PC-3 (cell line): Measurements from ENCODE around the gene RTP3. TPM values are rescaled to one million over a fixed set of nuclear protein-coding genes. Genes with fewer than 3 reads are reported as not detected.

Experiments used
- ATAC-seq: fragments of 200-7000 bp; cut with Tn5 transposase; 2 replicates; pipeline ENCODE4 v1.9.1; 2020; ENCODE audit warnings: mild to moderate bottlenecking, moderate library complexity
- BruUV-seq: library from RNA; stranded (reverse); fragments of 400-500 nt; replicated peaks from 2 replicates; lab custom pipeline; 2021; lab: Mats Ljungman, UMichigan
- CTCF ChIA-PET: fragments of 300-600 bp; sonication (Branson Sonifier 250); formaldehyde crosslinking; loops from one replicate; lab custom pipeline; 2022; ENCODE audit warnings: antibody characterized with exemption; lab: Charles Lee
- POLR2A ChIA-PET: fragments of 300-600 bp; sonication (Branson Sonifier 250); formaldehyde crosslinking; loops from one replicate; lab custom pipeline; 2022; ENCODE audit warnings: antibody characterized with exemption; ENCODE audit not compliant: unreplicated experiment; lab: Charles Lee
- DNase-seq: peaks from one replicate; pipeline ENCODE4 v3.0.0-alpha.2; 2015
- H2AFZ ChIP-seq: fragments of 300-600 bp; sonication (generic); 2 replicates; pipeline ENCODE4 v1.6.0; 2016; ENCODE audit warnings: antibody characterized with exemption, low read length
- H3F3A ChIP-seq: fragments of 300-600 bp; sonication (generic); one replicate; pipeline ENCODE4 v1.6.0; 2017; ENCODE audit warnings: antibody characterized with exemption, low read length, control low read depth, mild to moderate bottlenecking; ENCODE audit not compliant: unreplicated experiment
- H3K27ac ChIP-seq: fragments of 300-600 bp; sonication (generic); 2 replicates; pipeline ENCODE4 v1.5.1; 2016; ENCODE audit warnings: mild to moderate bottlenecking, low read length
- H3K27me3 ChIP-seq: fragments of 300-600 bp; sonication (generic); 2 replicates; pipeline ENCODE4 v1.6.1; 2016; ENCODE audit warnings: low read length, mixed read lengths
- H3K36me3 ChIP-seq: fragments of 300-600 bp; sonication (generic); 2 replicates; pipeline ENCODE4 v1.6.1; 2016; ENCODE audit warnings: low read depth, mixed run types, low read length, mixed read lengths
- H3K4me1 ChIP-seq: fragments of 300-600 bp; sonication (generic); 2 replicates; pipeline ENCODE4 v1.5.1; 2016; ENCODE audit warnings: low read length; ENCODE audit not compliant: insufficient read depth
- H3K4me2 ChIP-seq: fragments of 300-600 bp; sonication (generic); 2 replicates; pipeline ENCODE4 v1.6.0; 2016; ENCODE audit warnings: low read length
- H3K4me3 ChIP-seq: fragments of 300-600 bp; sonication (generic); 2 replicates; pipeline ENCODE4 v1.5.1; 2016; ENCODE audit warnings: mild to moderate bottlenecking, low read length, mixed read lengths
- H3K79me2 ChIP-seq: fragments of 300-600 bp; sonication (generic); 2 replicates; pipeline ENCODE4 v1.6.1; 2017; ENCODE audit warnings: low read length, mixed read lengths
- H3K9ac ChIP-seq: fragments of 300-600 bp; sonication (generic); 2 replicates; pipeline ENCODE4 v1.6.0; 2016; ENCODE audit warnings: mild to moderate bottlenecking, low read length
- H3K9me2 ChIP-seq: fragments of 300-600 bp; sonication (generic); replicated peaks from 2 replicates; pipeline ENCODE4 v1.6.1; 2016; ENCODE audit warnings: mixed run types, low read length, mixed read lengths
- H3K9me3 ChIP-seq: fragments of 300-600 bp; sonication (generic); 2 replicates; pipeline ENCODE4 v1.6.1; 2016; ENCODE audit warnings: low read length, mixed read lengths
- H4K20me1 ChIP-seq: fragments of 300-600 bp; sonication (generic); 2 replicates; pipeline ENCODE4 v1.6.1; 2016; ENCODE audit warnings: low read length, mixed read lengths
- EZH2 ChIP-seq: fragments of 300-600 bp; sonication (generic); IDR thresholded peaks from one replicate; pipeline ENCODE4 v1.6.1; 2017; ENCODE audit warnings: antibody characterized with exemption, mild to moderate bottlenecking, low read length; ENCODE audit not compliant: unreplicated experiment
- EZH2phosphoT487 ChIP-seq: fragments of 300-600 bp; sonication (generic); IDR thresholded peaks from 2 replicates; pipeline ENCODE4 v1.6.1; 2018; ENCODE audit warnings: mild to moderate bottlenecking, antibody characterized with exemption, low read length, borderline replicate concordance
- intact Hi-C: fragments of 100-400 bp; cut with micrococcal nuclease; formaldehyde crosslinking; loops from 2 replicates; pipeline ENCODE4 v1.9.0; 2023
- total RNA-seq: library from RNA; depleted of rRNA; stranded (reverse); fragments of >200 nt; gene quantifications from 2 replicates; pipeline ENCODE4 v1.2.3, GENCODE V29; 2014
- TF ChIP-seq, protein P1 (sequence below): fragments of 300-600 bp; sonication (generic); conservative IDR thresholded peaks from 2 replicates; pipeline ENCODE4 v1.5.1; 2017; ENCODE audit warnings: antibody characterized with exemption, low read depth, mild to moderate bottlenecking, low read length

RTP3 gene
- total RNA-seq, 1 experiment from 2014 or later = not detected

DNA sequence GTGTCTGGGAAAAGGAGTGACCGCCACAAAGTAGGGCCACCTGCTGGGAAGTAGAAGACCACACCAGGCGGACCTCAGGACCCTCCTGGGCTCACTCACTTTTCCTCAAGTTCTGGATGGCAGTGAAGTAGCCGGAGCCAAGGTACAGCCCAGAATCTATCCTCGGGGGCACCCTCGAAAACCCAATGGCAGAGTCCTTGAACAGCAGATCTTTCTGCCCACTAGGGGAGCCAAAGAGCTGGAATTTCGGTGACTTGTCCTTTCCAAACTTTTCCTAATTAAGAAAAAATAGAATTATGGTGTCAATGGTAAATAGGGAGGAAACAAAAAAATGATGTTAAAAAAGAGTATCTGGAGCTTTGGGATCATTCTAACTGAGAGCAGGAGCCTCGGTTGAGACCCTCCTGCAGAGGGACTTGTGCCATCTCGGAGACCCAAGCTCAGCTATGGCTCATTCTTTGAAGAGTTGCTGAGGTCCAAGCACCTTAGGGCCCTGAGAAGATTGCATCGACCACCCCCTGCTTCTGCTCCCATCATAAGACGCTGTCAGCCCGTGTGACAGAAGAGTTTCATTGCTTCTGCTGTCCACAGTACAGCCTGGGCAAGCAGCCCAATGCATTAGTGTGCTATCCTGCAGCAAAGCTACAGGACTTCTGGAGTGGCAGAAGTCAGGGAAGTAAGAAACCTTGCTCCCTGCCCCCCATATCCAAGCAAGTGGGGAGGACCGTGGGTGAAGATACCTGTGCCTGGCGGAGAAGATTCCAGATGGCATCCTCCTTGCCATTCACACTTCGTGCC is 47.8 kb upstream of the RTP3 start:
- POLR2A ChIA-PET = interaction anchor here (0.8 kb wide), 1 partner anchor 38 kb away, joined by 4 read pairs; no protein-coding TSS in a partner anchor
- no peak overlapping the region for H2AFZ ChIP-seq
- H3K9me2 ChIP-seq = no peaks in the 10 kb centered on the region
- no peaks in the 10 kb centered on the region for H3K4me1 ChIP-seq
- intact Hi-C loops = no loop called here
- CTCF ChIA-PET = interaction anchor here (0.6 to 0.8 kb wide), 2 partner anchors 39 to 98 kb away, joined by 4 to 5 read pairs; no protein-coding TSS in a partner anchor
- DNase-seq (peak; percentile 43), ATAC-seq (no peak)
- no peak overlapping the region for H3K9ac ChIP-seq
- no peak overlapping the region for H3K27ac ChIP-seq
- H3F3A ChIP-seq = no peaks in the 10 kb centered on the region
- H3K4me2 ChIP-seq = no peak overlapping the region
- H3K27me3 ChIP-seq = no peaks in the 10 kb centered on the region
- no peak overlapping the region for H3K4me3 ChIP-seq
- no TSS peak for BruUV-seq
- H3K36me3 ChIP-seq = no peaks in the 10 kb centered on the region
- H3K79me2 ChIP-seq = no peaks in the 10 kb centered on the region
- H3K9me3 ChIP-seq = no peaks in the 10 kb centered on the region
- H4K20me1 ChIP-seq = no peaks in the 10 kb centered on the region
- TF ChIP-seq EZH2phosphoT487 (no peak), EZH2 (no peak)
- TF ChIP-seq, protein P1, sequence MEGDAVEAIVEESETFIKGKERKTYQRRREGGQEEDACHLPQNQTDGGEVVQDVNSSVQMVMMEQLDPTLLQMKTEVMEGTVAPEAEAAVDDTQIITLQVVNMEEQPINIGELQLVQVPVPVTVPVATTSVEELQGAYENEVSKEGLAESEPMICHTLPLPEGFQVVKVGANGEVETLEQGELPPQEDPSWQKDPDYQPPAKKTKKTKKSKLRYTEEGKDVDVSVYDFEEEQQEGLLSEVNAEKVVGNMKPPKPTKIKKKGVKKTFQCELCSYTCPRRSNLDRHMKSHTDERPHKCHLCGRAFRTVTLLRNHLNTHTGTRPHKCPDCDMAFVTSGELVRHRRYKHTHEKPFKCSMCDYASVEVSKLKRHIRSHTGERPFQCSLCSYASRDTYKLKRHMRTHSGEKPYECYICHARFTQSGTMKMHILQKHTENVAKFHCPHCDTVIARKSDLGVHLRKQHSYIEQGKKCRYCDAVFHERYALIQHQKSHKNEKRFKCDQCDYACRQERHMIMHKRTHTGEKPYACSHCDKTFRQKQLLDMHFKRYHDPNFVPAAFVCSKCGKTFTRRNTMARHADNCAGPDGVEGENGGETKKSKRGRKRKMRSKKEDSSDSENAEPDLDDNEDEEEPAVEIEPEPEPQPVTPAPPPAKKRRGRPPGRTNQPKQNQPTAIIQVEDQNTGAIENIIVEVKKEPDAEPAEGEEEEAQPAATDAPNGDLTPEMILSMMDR = peak; percentile 82

DNA sequence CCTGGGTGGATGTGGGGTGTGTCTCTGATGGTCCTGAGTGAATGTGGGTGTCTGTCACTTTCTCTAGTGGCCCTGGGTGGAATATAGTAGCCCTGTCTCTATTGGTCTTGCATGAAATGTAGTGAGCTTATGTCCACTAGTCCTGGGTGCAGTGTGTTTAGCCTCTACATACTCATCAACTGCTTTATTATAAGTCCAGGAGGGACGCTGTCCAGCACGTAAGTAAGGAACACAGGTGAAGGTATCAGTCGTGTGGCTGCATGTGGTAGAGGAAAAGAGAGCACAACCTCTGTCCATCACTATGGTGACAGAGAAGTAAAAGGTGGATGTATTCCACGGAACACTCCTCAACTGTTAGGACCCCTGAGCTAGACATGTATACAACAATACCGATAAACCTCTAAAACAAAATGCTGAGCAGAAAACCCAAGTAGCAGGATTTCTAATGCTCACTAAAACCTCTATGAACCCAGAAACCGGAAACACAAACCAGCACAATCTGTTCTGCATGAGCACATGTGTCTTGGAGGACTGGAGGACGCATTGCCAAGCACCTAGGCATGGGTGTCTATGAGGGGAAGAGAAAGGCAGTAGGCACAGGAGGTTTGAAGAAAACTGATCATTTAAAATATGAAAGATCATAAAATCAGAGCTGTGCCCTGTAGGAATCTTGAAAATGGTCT is 44.1 kb upstream of the RTP3 start:
- no peaks in the 10 kb centered on the region for H3F3A ChIP-seq
- no peaks in the 10 kb centered on the region for H3K9me3 ChIP-seq
- no peaks in the 10 kb centered on the region for H3K4me1 ChIP-seq
- H3K27me3 ChIP-seq = no peaks in the 10 kb centered on the region
- TF ChIP-seq, protein P1 = no peak
- no peak for TF ChIP-seq EZH2
- no peak for TF ChIP-seq EZH2phosphoT487
- H3K27ac ChIP-seq = no peak overlapping the region
- H4K20me1 ChIP-seq = no peaks in the 10 kb centered on the region
- no peak overlapping the region for H3K4me2 ChIP-seq
- ATAC-seq = no peak
- H3K4me3 ChIP-seq = no peak overlapping the region
- no peaks in the 10 kb centered on the region for H3K36me3 ChIP-seq
- H3K9me2 ChIP-seq = no peaks in the 10 kb centered on the region
- no TSS peak for BruUV-seq
- ChIA-PET POLR2A (no interaction called here), CTCF (no interaction called here)
- H3K9ac ChIP-seq = no peak overlapping the region
- intact Hi-C loops = no loop called here
- DNase-seq = no peak
- no peaks in the 10 kb centered on the region for H3K79me2 ChIP-seq
- H2AFZ ChIP-seq = no peak overlapping the region
